Right lobe of liver (tissue), 6 donors: Measurements from ENCODE around the gene GLIS2. TPM values are rescaled to one million over a fixed set of nuclear protein-coding genes. Genes with fewer than 3 reads are reported as not detected.

Experiments used
- ATAC-seq, 4 donors: fragments of 200-7000 bp; cut with Tn5 transposase; one replicate each; pipeline ENCODE4 v1.9.1; 2020; ENCODE audit warnings: mild to moderate bottlenecking in 4 of 4, moderate library complexity in 4 of 4
- DNase-seq, 3 donors: peaks; one replicate each; pipeline ENCODE4 v3.0.0-alpha.2; 2020
- H3K27ac ChIP-seq, 3 donors: fragments of 200-600 bp; one replicate each; pipeline ENCODE4 v1.8.0; 2022
- H3K27me3 ChIP-seq, 2 donors: fragments of 200-600 bp; one replicate each; pipeline ENCODE4 v1.8.0; 2022
- H3K36me3 ChIP-seq, 4 donors: fragments of 200-600 bp; sonication (generic) in 1 of 4; one replicate each; pipeline versions ENCODE4 v1.5.1 to v1.8.0; 2017 to 2022; ENCODE audit warnings: control low read depth in 1 of 4
- H3K4me1 ChIP-seq, 4 donors: fragments of 200-600 bp; sonication (generic) in 1 of 4; one replicate each; pipeline versions ENCODE4 v1.5.1 to v1.8.0; 2017 to 2022; ENCODE audit warnings: control low read depth in 1 of 4
- H3K4me3 ChIP-seq, 3 donors: fragments of 200-600 bp; one replicate each; pipeline ENCODE4 v1.8.0; 2022
- H3K9me3 ChIP-seq, 4 donors: fragments of 200-600 bp; sonication (generic) in 1 of 4; one replicate each; pipeline versions ENCODE4 v1.5.1 to v1.8.0; 2017 to 2022; ENCODE audit warnings: control low read depth in 1 of 4
- CTCF ChIP-seq, 4 donors: fragments of 200-600 bp in 3 of 4; fragments of 450-650 bp in 1 of 4; IDR thresholded peaks; one replicate each; pipeline versions ENCODE4 v1.5.1 to v1.8.0; 2016 to 2022; ENCODE audit warnings: antibody characterized with exemption in 4 of 4, mild to moderate bottlenecking in 2 of 4
- POLR2A ChIP-seq: fragments of 450-650 bp; IDR thresholded peaks from one replicate; pipeline ENCODE4 v1.6.1; 2017; ENCODE audit warnings: antibody characterized with exemption, mild to moderate bottlenecking
- WGBS: methylation state at CpG from one replicate; pipeline ENCODE4 v1.1.6; 2018; ENCODE audit warnings: low coverage, low lambda C conversion rate; ENCODE audit not compliant: insufficient coverage; ENCODE audit errors: missing lambda C conversion rate; 5-methylcytosine and 5-hydroxymethylcytosine counted together
- intact Hi-C, 2 donors: fragments of 100-400 bp; cut with DNase I; formaldehyde crosslinking; loops; one replicate each; pipeline versions ENCODE4 v1.11.2 to v1.14.1; 2022
- total RNA-seq, 6 experiments: library from RNA; depleted of rRNA in 2 of 6; stranded (reverse); fragments of >200 nt in 2 of 6; fragmentation: NEBNext Ultra II Directional in 3 of 6; extraction: Animal tissue kit (Norgen Biotek cat#: 25700) in 3 of 6; gene quantifications; one replicate each; pipeline versions ENCODE4 v1.1.0 to v1.2.4, GENCODE V29; 2016 to 2023
- donor health status: DM: no; HTN: yes; CAD: no.
- donor health status: DM: no; HTN: no; CAD: no.
- donor health status: DM: no; HTN: no; CAD: no.
- donor health status: DM: no; HTN: yes; CAD: no.
- donor health status: DM: no; HTN: yes; CAD: no.

The GLIS2 gene
- total RNA-seq, 6 experiments from 2014 or later = 0.79 to 2.6 (median 1.4) TPM

- no peak overlapping the region for H3K4me3 ChIP-seq
- no peak for ATAC-seq
- no peaks in the 10 kb centered on the region for H3K36me3 ChIP-seq
- H3K27ac ChIP-seq = no peak overlapping the region
- H3K9me3 ChIP-seq = no peaks in the 10 kb centered on the region
- TF ChIP-seq POLR2A (no peak), CTCF (IDR thresholded peaks at IDR 0.05) (no peak)
- peaks cover 0 to 13% (median 2%) of the 10 kb centered on the region in 4 donors for H3K4me1 ChIP-seq
- WGBS = 73% methylated on average over 6 of the region's 10 CpGs
- H3K27me3 ChIP-seq = no peaks in the 10 kb centered on the region
- intact Hi-C loops = loop anchor here (5.0 to 10.0 kb wide), 2 partner anchors 47 to 120 kb away; no protein-coding TSS in a partner anchor
- DNase-seq = no peak
These were observed 30.7 kb upstream of the GLIS2 start for GRCh38 chr16:4285167-4285566.

GRCh38 chr16:4288148-4288921 lies 27.5 kb upstream of the GLIS2 start:
- ATAC-seq (peak; percentile 69 to 86 (median 82)), DNase-seq (peak; percentile 75 to 79 (median 76))
- Histone ChIP-seq H3K27me3 (no peaks in the 10 kb centered on the region), H3K36me3 (no peaks in the 10 kb centered on the region), H3K4me1 (peaks cover 0 to 18% (median 5%) of the 10 kb centered on the region in 4 donors), H3K27ac (no peak overlapping the region), H3K4me3 (no peak overlapping the region), H3K9me3 (no peaks in the 10 kb centered on the region)
- intact Hi-C loops = loop anchor here (5.0 to 10.0 kb wide), 2 partner anchors 44 to 116 kb away; no protein-coding TSS in a partner anchor
- 2% methylated on average over 8 of the region's 22 CpGs for WGBS
- TF ChIP-seq CTCF (IDR thresholded peaks at IDR 0.05) (peak; percentile 85 to 96 (median 92)), POLR2A (no peak)

- 61% methylated on average over 8 of the region's 8 CpGs for WGBS
- Histone ChIP-seq H3K36me3 (no peaks in the 10 kb centered on the region), H3K27ac (no peak overlapping the region), H3K27me3 (no peaks in the 10 kb centered on the region), H3K4me3 (no peak overlapping the region), H3K4me1 (peaks cover 0 to 18% (median 5%) of the 10 kb centered on the region in 4 donors), H3K9me3 (no peaks in the 10 kb centered on the region)
- DNase-seq (peak in 1 of 3 donors; percentile 44), ATAC-seq (peak; percentile 63 to 83 (median 72))
- intact Hi-C loops = no loop called here
- TF ChIP-seq CTCF (IDR thresholded peaks at IDR 0.05) = peak in 1 of 4 donors; percentile 4
- TF ChIP-seq POLR2A = no peak
These were observed 25.5 kb upstream of the GLIS2 start for GRCh38 chr16:4290236-4290830.

- WGBS = 90% methylated on average over 2 of the region's 4 CpGs
- H3K4me1 ChIP-seq = peaks cover 0 to 18% (median 5%) of the 10 kb centered on the region in 4 donors
These were observed 24.2 kb upstream of the GLIS2 start for GRCh38 chr16:4291699-4292098.

More at GRCh38 chr16:4291699-4292098, 24.2 kb upstream of the GLIS2 start:
- no peaks in the 10 kb centered on the region for H3K27me3 ChIP-seq
- ATAC-seq (no peak), DNase-seq (no peak)
- no peak for TF ChIP-seq POLR2A
- no peak for TF ChIP-seq CTCF (IDR thresholded peaks at IDR 0.05)
- no peaks in the 10 kb centered on the region for H3K9me3 ChIP-seq
- H3K27ac ChIP-seq = no peak overlapping the region
- no peak overlapping the region for H3K4me3 ChIP-seq
- intact Hi-C loops = no loop called here
- no peaks in the 10 kb centered on the region for H3K36me3 ChIP-seq
